Measurements from ENCODE around the gene EPM2A. TPM values are rescaled to one million over a fixed set of nuclear protein-coding genes. Genes with fewer than 3 reads are reported as not detected.

EPM2A gene
- total RNA-seq, 1 experiment from 2014 or later: 4.7 TPM

DNA sequence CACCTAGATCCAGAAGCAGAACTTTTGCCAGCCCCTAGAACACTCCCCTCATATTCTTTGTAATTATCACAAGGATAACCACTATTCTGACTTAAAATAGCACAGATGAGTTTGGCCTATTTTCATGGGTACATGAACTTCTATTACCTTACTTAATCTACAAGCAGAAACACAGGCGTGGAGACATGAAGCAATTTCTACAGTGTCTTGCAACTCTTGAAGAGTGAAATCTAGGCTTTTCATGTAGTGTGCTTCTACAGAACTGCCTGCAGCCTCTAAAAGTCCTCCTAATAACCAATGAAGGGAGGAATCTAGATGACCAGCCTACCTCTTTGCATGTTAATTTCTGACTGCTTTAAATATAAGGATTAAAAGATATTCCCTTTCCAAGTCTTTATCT, 82.7 kb downstream of the EPM2A start:
- no peak for DNase-seq
- no peaks in the 10 kb centered on the region for H3K36me3 ChIP-seq (ENCODE audit: low read depth)
- no peaks in the 10 kb centered on the region for H3K27me3 ChIP-seq (ENCODE audit: insufficient read depth, low read depth)
- no TSS peak for BruUV-seq (replicated peaks)
- no peaks in the 10 kb centered on the region for H3K4me1 ChIP-seq (replicated peaks; ENCODE audit: insufficient read depth)
- no peaks in the 10 kb centered on the region for H4K20me1 ChIP-seq (ENCODE audit: insufficient read depth)
- no peak overlapping the region for H3K27ac ChIP-seq
- POLR2A ChIA-PET (ENCODE audit: unreplicated experiment): no interaction called here
- H3K9me2 ChIP-seq (ENCODE audit: insufficient read depth): no peaks in the 10 kb centered on the region; the same call in 1 of the 2 replicates
- no peaks in the 10 kb centered on the region for H3K79me2 ChIP-seq (ENCODE audit: low read depth)
- TF ChIP-seq EZH2 (IDR thresholded peaks at IDR 0.05; ENCODE audit: low read depth): no peak
- TF ChIP-seq, protein P1, sequence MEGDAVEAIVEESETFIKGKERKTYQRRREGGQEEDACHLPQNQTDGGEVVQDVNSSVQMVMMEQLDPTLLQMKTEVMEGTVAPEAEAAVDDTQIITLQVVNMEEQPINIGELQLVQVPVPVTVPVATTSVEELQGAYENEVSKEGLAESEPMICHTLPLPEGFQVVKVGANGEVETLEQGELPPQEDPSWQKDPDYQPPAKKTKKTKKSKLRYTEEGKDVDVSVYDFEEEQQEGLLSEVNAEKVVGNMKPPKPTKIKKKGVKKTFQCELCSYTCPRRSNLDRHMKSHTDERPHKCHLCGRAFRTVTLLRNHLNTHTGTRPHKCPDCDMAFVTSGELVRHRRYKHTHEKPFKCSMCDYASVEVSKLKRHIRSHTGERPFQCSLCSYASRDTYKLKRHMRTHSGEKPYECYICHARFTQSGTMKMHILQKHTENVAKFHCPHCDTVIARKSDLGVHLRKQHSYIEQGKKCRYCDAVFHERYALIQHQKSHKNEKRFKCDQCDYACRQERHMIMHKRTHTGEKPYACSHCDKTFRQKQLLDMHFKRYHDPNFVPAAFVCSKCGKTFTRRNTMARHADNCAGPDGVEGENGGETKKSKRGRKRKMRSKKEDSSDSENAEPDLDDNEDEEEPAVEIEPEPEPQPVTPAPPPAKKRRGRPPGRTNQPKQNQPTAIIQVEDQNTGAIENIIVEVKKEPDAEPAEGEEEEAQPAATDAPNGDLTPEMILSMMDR (conservative IDR thresholded peaks at IDR 0.05): no peak
- H3K4me3 ChIP-seq: no peak overlapping the region
- CTCF ChIA-PET: no interaction called here
- no peak overlapping the region for H3K4me2 ChIP-seq
- H3F3A ChIP-seq (ENCODE audit: insufficient read depth, low read depth): no peaks in the 10 kb centered on the region
- intact Hi-C loops (cut with micrococcal nuclease; ENCODE audit: unreplicated experiment): no loop called here
- H2AFZ ChIP-seq: no peak overlapping the region
- no peaks in the 10 kb centered on the region for H3K9me3 ChIP-seq (ENCODE audit: insufficient read depth, low read depth)

DNA sequence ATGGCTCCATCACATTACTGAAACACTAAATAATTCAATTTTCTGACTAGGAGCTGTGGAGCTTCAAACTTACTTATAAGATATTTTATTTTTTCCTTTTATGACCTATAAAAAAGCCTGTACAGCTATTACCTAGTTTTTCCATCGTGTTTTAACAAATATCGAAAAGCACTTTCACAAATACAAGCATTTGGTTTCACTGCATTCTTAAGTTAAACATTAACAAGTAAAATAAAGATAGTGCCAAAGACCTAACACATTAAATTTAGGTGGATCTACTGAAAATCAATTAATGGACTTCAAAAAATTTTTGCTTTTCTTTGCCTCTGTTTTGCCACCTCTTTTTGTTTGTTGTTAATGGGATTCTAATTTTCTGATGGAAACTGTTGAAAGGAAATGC, 83.3 kb downstream of the EPM2A start:
- H3K9me3 ChIP-seq (ENCODE audit: insufficient read depth, low read depth): no peaks in the 10 kb centered on the region
- H3K36me3 ChIP-seq (ENCODE audit: low read depth): no peaks in the 10 kb centered on the region
- H3K4me1 ChIP-seq (replicated peaks; ENCODE audit: insufficient read depth): no peaks in the 10 kb centered on the region
- no TSS peak for BruUV-seq (replicated peaks)
- no peaks in the 10 kb centered on the region; the same call in 1 of the 2 replicates for H3K9me2 ChIP-seq (ENCODE audit: insufficient read depth)
- no peak for DNase-seq
- H3K4me2 ChIP-seq: no peak overlapping the region
- H3F3A ChIP-seq (ENCODE audit: insufficient read depth, low read depth): no peaks in the 10 kb centered on the region
- H3K27ac ChIP-seq: no peak overlapping the region
- POLR2A ChIA-PET (ENCODE audit: unreplicated experiment): no interaction called here
- no peak overlapping the region for H3K4me3 ChIP-seq
- no peaks in the 10 kb centered on the region for H3K79me2 ChIP-seq (ENCODE audit: low read depth)
- H2AFZ ChIP-seq: no peak overlapping the region
- CTCF ChIA-PET: no interaction called here
- no peaks in the 10 kb centered on the region for H4K20me1 ChIP-seq (ENCODE audit: insufficient read depth)
- intact Hi-C loops (cut with micrococcal nuclease; ENCODE audit: unreplicated experiment): no loop called here
- H3K27me3 ChIP-seq (ENCODE audit: insufficient read depth, low read depth): no peaks in the 10 kb centered on the region
- TF ChIP-seq EZH2 (IDR thresholded peaks at IDR 0.05; ENCODE audit: low read depth): no peak
- TF ChIP-seq, protein P1 (conservative IDR thresholded peaks at IDR 0.05): no peak

GRCh38 chr6:145648149-145648548, 87.2 kb downstream of the EPM2A start:
- TF ChIP-seq EZH2 (IDR thresholded peaks at IDR 0.05; ENCODE audit: low read depth): no peak
- TF ChIP-seq, protein P1 (conservative IDR thresholded peaks at IDR 0.05): no peak
- Histone ChIP-seq H3K27me3 (ENCODE audit: insufficient read depth, low read depth) (no peaks in the 10 kb centered on the region), H3K27ac (no peak overlapping the region), H3K79me2 (ENCODE audit: low read depth) (no peaks in the 10 kb centered on the region), H3K9me2 (ENCODE audit: insufficient read depth) (no peaks in the 10 kb centered on the region; the same call in 1 of the 2 replicates), H2AFZ (no peak overlapping the region), H3K4me1 (replicated peaks; ENCODE audit: insufficient read depth) (no peaks in the 10 kb centered on the region), H3K36me3 (ENCODE audit: low read depth) (no peaks in the 10 kb centered on the region), H3K4me3 (no peak overlapping the region), H4K20me1 (ENCODE audit: insufficient read depth) (no peaks in the 10 kb centered on the region), H3F3A (ENCODE audit: insufficient read depth, low read depth) (no peaks in the 10 kb centered on the region), H3K9me3 (ENCODE audit: insufficient read depth, low read depth) (no peaks in the 10 kb centered on the region), H3K4me2 (no peak overlapping the region)
- intact Hi-C loops (cut with micrococcal nuclease; ENCODE audit: unreplicated experiment): no loop called here
- DNase-seq: no peak
- no TSS peak for BruUV-seq (replicated peaks)
- CTCF ChIA-PET: no interaction called here
- POLR2A ChIA-PET (ENCODE audit: unreplicated experiment): no interaction called here
